AG04449 (cell line): ENCODE measurements around the gene SESN3.

ENCODE experiments used
- CTCF ChIA-PET: fragments of 350-600 bp; formaldehyde crosslinking; extraction: SDS; loops from one replicate; lab custom pipeline; 2021; ENCODE audit warnings: antibody characterized with exemption; lab: Yijun Ruan, JAX
- POLR2A ChIA-PET: fragments of 400-600, 350-600 bp; formaldehyde crosslinking; extraction: SDS; loops from one replicate; lab custom pipeline; 2020; ENCODE audit warnings: antibody characterized with exemption, inconsistent platforms; lab: Yijun Ruan, JAX
- DNase-seq: peaks from one replicate; pipeline ENCODE4 v3.0.0-alpha.2; 2010; ENCODE audit warnings: low read depth, low spot score
- H3K4me3 ChIP-seq: 2 replicates; pipeline ENCODE4 v1.5.1; 2011; ENCODE audit warnings: low read depth, mild to moderate bottlenecking, control low read depth, low read length
- TF ChIP-seq, protein P1 (sequence below): IDR thresholded peaks from one replicate; pipeline ENCODE4 v1.5.1; 2011; ENCODE audit warnings: mild to moderate bottlenecking, moderate library complexity, low read length, control low read depth, inconsistent platforms; ENCODE audit not compliant: insufficient read depth; ENCODE audit errors: missing control alignments

SESN3 gene

DNA sequence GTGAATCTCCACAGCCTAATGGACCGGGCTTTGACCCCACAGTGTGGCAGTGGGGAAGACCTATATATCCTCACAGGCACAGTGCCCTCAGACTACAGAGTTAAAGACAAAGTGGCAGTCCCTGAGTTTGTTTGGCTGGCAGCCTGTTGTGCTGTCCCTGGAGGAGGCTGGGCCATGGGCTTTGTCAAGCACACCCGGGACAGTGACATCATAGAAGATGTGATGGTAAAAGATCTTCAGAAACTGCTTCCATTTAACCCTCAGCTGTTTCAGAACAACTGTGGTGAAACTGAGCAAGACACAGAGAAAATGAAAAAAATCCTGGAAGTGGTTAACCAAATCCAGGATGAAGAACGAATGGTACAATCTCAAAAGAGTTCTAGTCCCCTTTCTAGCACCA, 102.4 kb downstream of the SESN3 start:
- POLR2A ChIA-PET = no interaction called here
- no peak overlapping the region for H3K4me3 ChIP-seq
- TF ChIP-seq, protein P1, sequence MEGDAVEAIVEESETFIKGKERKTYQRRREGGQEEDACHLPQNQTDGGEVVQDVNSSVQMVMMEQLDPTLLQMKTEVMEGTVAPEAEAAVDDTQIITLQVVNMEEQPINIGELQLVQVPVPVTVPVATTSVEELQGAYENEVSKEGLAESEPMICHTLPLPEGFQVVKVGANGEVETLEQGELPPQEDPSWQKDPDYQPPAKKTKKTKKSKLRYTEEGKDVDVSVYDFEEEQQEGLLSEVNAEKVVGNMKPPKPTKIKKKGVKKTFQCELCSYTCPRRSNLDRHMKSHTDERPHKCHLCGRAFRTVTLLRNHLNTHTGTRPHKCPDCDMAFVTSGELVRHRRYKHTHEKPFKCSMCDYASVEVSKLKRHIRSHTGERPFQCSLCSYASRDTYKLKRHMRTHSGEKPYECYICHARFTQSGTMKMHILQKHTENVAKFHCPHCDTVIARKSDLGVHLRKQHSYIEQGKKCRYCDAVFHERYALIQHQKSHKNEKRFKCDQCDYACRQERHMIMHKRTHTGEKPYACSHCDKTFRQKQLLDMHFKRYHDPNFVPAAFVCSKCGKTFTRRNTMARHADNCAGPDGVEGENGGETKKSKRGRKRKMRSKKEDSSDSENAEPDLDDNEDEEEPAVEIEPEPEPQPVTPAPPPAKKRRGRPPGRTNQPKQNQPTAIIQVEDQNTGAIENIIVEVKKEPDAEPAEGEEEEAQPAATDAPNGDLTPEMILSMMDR = no peak
- no peak for DNase-seq
- CTCF ChIA-PET = no interaction called here

GRCh38 chr11:95123556-95123955, 107.4 kb downstream of the SESN3 start:
- CTCF ChIA-PET = no interaction called here
- TF ChIP-seq, protein P1 = no peak
- POLR2A ChIA-PET = no interaction called here
- no peak for DNase-seq
- no peak overlapping the region for H3K4me3 ChIP-seq

DNA sequence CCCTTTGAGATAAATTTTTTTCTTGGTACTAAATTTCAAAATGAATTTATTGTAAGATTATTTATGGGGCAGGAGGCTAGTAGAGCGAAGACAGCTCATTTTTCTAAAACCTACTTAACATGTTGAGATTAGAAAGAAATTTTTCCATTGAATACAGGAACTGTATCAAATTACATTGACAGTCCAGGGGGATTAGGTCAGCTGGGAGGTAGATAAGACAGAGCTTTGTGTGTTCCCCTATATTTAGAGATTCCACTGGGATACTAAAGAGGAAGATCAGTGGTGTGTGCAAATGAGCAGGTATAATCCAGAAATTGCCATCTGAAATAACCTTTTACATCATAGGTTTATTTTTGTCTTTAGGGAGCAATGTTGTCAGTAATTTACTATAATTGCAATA, 109.3 kb downstream of the SESN3 start:
- POLR2A ChIA-PET = no interaction called here
- CTCF ChIA-PET = interaction anchor here (1.1 to 1.4 kb wide), 2 partner anchors 9 to 584 kb away, joined by 4 to 7 read pairs; no protein-coding TSS in a partner anchor
- TF ChIP-seq, protein P1 = no peak
- no peak for DNase-seq
- no peak overlapping the region for H3K4me3 ChIP-seq

DNA sequence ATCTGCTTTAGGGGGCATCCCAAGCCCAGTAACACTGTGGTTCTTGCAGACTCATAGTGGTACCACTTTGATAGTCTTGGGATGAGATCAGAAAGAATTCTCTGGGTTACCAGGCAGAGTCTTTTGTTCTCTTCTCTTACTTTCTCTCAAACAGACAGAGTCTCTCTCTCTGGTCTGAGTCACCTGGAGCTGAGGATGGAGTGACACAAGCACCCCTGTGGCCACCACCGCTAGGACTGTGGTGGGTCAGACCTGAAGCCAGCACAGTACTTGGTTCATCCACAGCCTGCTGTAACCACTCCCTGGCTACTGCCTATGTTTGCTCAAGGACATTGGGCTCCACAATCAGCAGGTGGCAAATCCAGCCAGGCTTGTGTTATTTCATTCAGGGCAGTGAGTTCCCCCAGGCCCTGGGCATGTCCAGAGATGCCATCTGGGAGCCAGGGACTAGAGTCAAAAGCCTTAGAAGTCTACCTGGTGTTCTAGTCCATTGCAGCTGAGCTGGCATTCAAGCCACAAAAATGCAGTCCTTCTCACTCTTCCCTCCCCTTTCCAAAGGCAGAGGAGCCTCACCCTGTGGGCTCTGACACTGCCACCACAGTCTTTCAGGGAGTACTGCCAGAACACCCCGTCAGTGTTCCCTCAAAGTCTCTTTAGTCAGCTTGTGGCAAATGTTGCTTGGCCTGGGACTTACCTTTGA, 111.5 kb downstream of the SESN3 start:
- DNase-seq = no peak
- TF ChIP-seq, protein P1 = no peak
- ChIA-PET POLR2A (no interaction called here), CTCF (interaction anchor here (0.8 to 1.3 kb wide), 2 partner anchors 49 to 586 kb away, joined by 3 read pairs; no protein-coding TSS in a partner anchor)
- no peak overlapping the region for H3K4me3 ChIP-seq

GRCh38 chr11:95115597-95115996, 115.4 kb downstream of the SESN3 start:
- no peak overlapping the region for H3K4me3 ChIP-seq
- no peak for DNase-seq
- ChIA-PET POLR2A (no interaction called here), CTCF (no interaction called here)
- TF ChIP-seq, protein P1 = no peak
